Activated T-cell treated with anti-CD3 and anti-CD28 coated beads, Interleukin-2, amount 50 U/mL, for 1 hour (primary cell): ENCODE data around the gene NUDT16L1.

ENCODE experiments used
- DNase-seq: peaks from one replicate; pipeline ENCODE4 v3.0.0-alpha.2; 2020

NUDT16L1 gene

GRCh38 chr16:4664538-4665418 lies 28.6 kb upstream of the NUDT16L1 start:
- peak; percentile 66 for DNase-seq

- DNase-seq = no peak
These were observed 26.7 kb upstream of the NUDT16L1 start for GRCh38 chr16:4666537-4667202.

- no peak for DNase-seq
These were observed 26.0 kb upstream of the NUDT16L1 start for GRCh38 chr16:4667203-4667963.

GRCh38 chr16:4668313-4668960 lies 24.9 kb upstream of the NUDT16L1 start:
- no peak for DNase-seq

GRCh38 chr16:4673387-4674046 lies 19.8 kb upstream of the NUDT16L1 start:
- DNase-seq = no peak

- no peak for DNase-seq
These were observed 18.3 kb upstream of the NUDT16L1 start for GRCh38 chr16:4674926-4675530.

GRCh38 chr16:4675864-4676786 lies 17.2 kb upstream of the NUDT16L1 start:
- peak; percentile 71 for DNase-seq

GRCh38 chr16:4676831-4677230 lies 16.5 kb upstream of the NUDT16L1 start:
- DNase-seq = no peak

- DNase-seq = no peak
These were observed 16.0 kb upstream of the NUDT16L1 start for GRCh38 chr16:4677390-4677789.

- no peak for DNase-seq
These were observed 15.4 kb upstream of the NUDT16L1 start for GRCh38 chr16:4677994-4678393.

GRCh38 chr16:4678596-4678995 lies 14.8 kb upstream of the NUDT16L1 start:
- DNase-seq = no peak

GRCh38 chr16:4679156-4679849 lies 14.1 kb upstream of the NUDT16L1 start:
- DNase-seq = no peak

- DNase-seq = no peak
These were observed 13.3 kb upstream of the NUDT16L1 start for GRCh38 chr16:4679850-4680636.

- no peak for DNase-seq
These were observed 12.5 kb upstream of the NUDT16L1 start for GRCh38 chr16:4680673-4681470.

- no peak for DNase-seq
These were observed 11.8 kb upstream of the NUDT16L1 start for GRCh38 chr16:4681471-4682083.

- no peak for DNase-seq
These were observed 11.2 kb upstream of the NUDT16L1 start for GRCh38 chr16:4682084-4682591.

GRCh38 chr16:4682616-4683254 lies 10.6 kb upstream of the NUDT16L1 start:
- DNase-seq = peak; percentile 50
